T-helper 9 cell (primary cell): Measurements from ENCODE around the gene TIE1.
A peak's percentile ranks its signal among the peaks of the same experiment; 100 is the strongest.

Experiments
- DNase-seq: peaks from one replicate; pipeline ENCODE4 v3.0.0-alpha.2; 2020

Gene TIE1

GRCh38 chr1:43344267-43344850 lies 43.6 kb downstream of the TIE1 start:
- DNase-seq = no peak

- DNase-seq = no peak
Measured at GRCh38 chr1:43345120-43345519, 44.3 kb downstream of the TIE1 start.

GRCh38 chr1:43346636-43347035 lies 45.9 kb downstream of the TIE1 start:
- no peak for DNase-seq

- DNase-seq = no peak
Measured at GRCh38 chr1:43348343-43348808, 47.6 kb downstream of the TIE1 start.

GRCh38 chr1:43348809-43349593 lies 48.2 kb downstream of the TIE1 start:
- peak; percentile 30 for DNase-seq

GRCh38 chr1:43349594-43350306 lies 49.0 kb downstream of the TIE1 start:
- DNase-seq = no peak

GRCh38 chr1:43350976-43351375 lies 50.2 kb downstream of the TIE1 start:
- no peak for DNase-seq

GRCh38 chr1:43351421-43352350 lies 50.9 kb downstream of the TIE1 start:
- DNase-seq = no peak

- no peak for DNase-seq
Measured at GRCh38 chr1:43352351-43352705, 51.5 kb downstream of the TIE1 start.

- no peak for DNase-seq
Measured at GRCh38 chr1:43352881-43353280, 52.1 kb downstream of the TIE1 start.

GRCh38 chr1:43354471-43354870 lies 53.7 kb downstream of the TIE1 start:
- no peak for DNase-seq

GRCh38 chr1:43354936-43355335 lies 54.2 kb downstream of the TIE1 start:
- no peak for DNase-seq

GRCh38 chr1:43357251-43357650 lies 56.5 kb downstream of the TIE1 start:
- DNase-seq = no peak

GRCh38 chr1:43358121-43358745 lies 57.5 kb downstream of the TIE1 start:
- no peak for DNase-seq

- peak; percentile 96 for DNase-seq
Measured at GRCh38 chr1:43358746-43359693, 58.2 kb downstream of the TIE1 start, which contains the start of gene CDC20. Gene CDC20 (plus strand): TSS chr1:43358981. CDS start chr1:43359216, 235 bp downstream.

- no peak for DNase-seq
Measured at GRCh38 chr1:43359696-43360095, 58.9 kb downstream of the TIE1 start.

- DNase-seq = no peak
Measured at GRCh38 chr1:43360616-43361015, 59.8 kb downstream of the TIE1 start.

- no peak for DNase-seq
Measured at GRCh38 chr1:43363283-43363934, 62.6 kb downstream of the TIE1 start.

GRCh38 chr1:43363935-43364525 lies 63.2 kb downstream of the TIE1 start:
- DNase-seq = no peak

- no peak for DNase-seq
Measured at GRCh38 chr1:43365678-43366077, 64.9 kb downstream of the TIE1 start.
